ENCODE results near the gene PIM2.

The PIM2 gene

GRCh38 chrX:48918643-48919340 lies at the start of gene PIM2:
Gene PIM2 (minus strand): TSS chrX:48919024. CDS start chrX:48918834, 190 bp downstream.
- peak; percentile 95 for DNase-seq

- DNase-seq, result no peak
These were observed 49.6 kb upstream of the PIM2 start for GRCh38 chrX:48968377-48968776.

DNA sequence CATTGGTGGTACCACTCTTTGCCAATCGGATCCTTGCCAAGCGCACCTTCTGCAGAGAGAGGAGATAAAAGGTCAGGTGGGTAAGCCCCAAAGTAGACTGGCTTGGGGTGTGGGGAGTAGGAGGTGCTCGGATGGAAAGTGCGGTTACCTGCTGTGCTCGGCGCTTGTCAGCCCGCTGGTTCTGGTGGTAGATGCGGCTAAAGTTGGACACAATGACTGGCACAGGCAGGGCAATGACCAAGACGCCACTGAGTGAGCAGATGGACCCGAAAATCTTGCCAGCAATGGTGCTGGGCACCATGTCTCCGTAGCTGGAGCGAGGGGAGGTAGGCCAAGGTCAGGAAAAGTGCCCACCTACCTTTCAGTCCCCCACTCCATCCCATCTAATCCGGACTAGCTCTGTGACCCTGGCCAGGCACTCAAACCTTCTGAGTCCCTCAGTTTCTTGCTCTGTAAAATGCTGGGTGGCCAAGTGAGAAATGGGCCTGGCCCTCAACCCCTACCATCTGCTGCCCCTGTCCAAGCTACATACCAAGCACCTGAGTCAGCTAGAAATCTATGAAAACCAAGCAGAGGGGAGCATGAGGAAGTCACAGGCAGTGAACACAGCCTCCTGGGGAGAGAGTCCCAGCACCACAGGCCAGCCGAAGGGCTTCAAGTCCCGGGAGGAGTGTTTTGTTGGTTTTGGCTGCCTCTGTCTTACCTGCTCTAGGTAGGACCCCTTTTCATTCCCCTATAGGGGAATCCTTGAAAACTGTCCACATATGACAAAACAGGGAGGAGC lies 48.2 kb upstream of the PIM2 start:
- DNase-seq, result no peak

DNA sequence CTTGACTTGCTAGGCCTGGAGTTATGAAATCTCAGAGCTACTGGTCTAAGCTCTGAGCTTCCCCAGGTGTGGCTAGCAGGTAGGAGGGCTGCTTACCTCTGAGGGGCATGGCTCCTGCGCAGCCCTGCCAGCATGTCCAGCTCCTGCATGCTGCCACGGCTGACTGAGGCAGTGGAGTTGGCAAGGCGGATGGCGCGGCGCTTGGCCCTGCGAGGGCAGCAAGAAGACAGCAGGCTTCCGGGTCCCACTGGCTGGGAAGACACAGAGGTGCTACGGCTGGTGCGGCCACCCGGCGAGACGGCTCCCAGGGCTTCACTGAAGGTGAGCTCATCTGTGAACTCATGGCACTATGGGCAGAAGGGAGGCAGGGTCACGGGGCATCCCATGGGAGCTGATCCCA lies 47.1 kb upstream of the PIM2 start:
- DNase-seq, result no peak

DNA sequence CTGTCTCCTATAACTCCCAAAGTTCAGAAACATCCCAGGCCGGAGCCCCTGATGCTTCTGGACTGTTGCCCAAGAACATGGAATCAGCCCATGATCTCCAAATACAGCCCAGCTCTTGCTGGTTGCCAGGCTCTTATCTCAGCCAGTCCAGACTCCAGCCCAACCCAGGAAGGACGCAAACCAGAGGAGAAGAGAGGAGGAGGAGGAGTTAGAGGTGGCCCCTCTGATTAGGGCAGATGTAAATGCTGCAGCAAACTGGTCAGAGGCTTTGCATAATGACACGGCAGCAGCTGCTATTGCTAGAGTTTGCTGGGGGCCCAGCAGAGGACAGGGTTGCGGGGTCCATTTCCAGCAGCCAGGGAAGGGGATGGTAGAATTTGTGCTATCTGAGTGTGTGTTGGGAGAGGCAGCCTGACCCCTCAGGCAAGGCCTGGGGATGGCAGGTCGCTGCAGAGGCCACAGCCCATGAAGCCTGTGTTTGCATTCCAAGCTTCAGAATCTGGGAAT lies 42.8 kb upstream of the PIM2 start:
- no peak for DNase-seq

- DNase-seq, result no peak
These were observed 41.5 kb upstream of the PIM2 start for GRCh38 chrX:48960291-48960690.

DNA sequence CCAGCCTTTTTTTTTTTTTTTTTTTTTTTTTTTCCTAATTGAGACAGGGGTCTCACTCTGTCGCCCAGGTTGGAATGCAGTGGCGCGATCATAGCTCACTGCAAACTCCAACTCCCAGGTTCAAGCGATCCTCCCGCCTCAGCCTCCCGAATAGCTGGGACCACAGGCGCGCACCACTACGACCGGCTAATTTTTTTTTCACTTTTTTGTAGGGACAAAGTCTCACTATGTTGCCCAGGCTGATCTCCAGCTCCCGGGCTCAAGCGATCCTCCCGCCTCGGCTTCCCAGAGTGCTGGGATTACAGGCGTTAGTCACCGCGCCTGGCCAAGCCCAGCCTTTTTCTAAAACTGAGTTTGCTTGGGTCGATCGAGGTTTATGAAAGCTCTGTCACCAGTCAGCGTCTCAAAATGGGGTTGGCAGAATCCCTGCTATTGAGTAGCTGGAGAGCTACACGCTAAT lies 39.8 kb upstream of the PIM2 start:
- DNase-seq, result no peak

- DNase-seq, result peak; percentile 94
These were observed 39.2 kb upstream of the PIM2 start for GRCh38 chrX:48957827-48958634.

GRCh38 chrX:48957477-48957826 lies 38.6 kb upstream of the PIM2 start, which contains the start of gene OTUD5:
Gene OTUD5 (minus strand): TSS chrX:48957607. CDS start chrX:48957570, 37 bp downstream.
- DNase-seq, result peak; percentile 59

DNA sequence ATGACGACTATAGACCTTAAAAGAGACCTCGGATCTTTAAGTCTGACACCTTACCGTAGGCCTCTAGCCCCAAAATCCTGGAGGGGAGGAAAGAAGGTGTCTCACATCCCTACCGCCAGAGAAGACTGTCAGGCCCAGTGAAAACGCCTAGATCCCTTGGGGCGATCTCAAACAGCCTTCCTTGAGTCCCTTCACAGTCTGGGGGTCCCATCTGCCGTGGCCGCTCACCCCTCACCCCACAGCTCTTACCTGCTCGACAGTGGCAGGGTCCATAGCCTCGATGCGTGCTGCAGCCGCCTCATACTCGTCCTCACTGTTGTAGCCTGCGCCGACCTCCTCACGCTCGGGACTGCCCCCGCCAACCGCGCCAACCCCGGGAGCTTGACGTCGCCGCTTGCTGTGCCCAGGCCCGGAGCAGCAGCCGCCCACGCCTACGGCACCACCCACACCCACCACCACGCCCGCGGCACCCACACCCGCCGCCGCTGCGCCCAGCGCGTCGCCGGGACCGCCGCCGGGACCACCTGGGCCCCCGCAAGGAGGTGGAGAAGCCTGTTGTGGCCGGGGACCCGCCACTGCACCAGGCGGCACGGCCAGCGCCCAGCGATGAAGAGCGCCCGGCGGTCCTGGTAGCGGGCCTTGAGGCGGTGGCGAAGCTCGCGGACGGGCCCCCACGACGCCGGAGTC lies 38.0 kb upstream of the PIM2 start:
- DNase-seq, result no peak

- DNase-seq, result no peak
These were observed 29.8 kb upstream of the PIM2 start for GRCh38 chrX:48948589-48948988.

- DNase-seq, result no peak
These were observed 26.9 kb upstream of the PIM2 start for GRCh38 chrX:48945517-48946348.

DNA sequence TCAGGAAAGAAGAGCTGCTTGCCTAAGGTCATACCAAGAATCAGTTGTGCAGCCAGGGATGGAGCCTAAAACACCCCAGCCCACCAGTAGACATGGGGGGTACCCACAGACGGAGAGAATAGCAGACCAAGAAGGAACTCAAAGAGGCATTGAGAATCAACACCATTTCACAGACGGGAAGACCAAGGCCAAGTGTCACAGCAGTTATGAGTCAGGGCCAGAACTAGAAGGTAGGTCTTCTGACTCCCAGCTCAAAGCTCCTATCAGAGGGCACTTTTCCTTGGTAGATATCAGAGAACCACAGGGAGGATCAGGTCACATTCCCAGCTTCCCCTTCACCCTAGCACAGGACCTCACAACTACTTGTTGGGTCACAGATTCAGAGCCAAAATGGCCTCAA lies 24.1 kb upstream of the PIM2 start:
- no peak for DNase-seq

GRCh38 chrX:48940404-48940955 lies 21.7 kb upstream of the PIM2 start:
- no peak for DNase-seq

DNA sequence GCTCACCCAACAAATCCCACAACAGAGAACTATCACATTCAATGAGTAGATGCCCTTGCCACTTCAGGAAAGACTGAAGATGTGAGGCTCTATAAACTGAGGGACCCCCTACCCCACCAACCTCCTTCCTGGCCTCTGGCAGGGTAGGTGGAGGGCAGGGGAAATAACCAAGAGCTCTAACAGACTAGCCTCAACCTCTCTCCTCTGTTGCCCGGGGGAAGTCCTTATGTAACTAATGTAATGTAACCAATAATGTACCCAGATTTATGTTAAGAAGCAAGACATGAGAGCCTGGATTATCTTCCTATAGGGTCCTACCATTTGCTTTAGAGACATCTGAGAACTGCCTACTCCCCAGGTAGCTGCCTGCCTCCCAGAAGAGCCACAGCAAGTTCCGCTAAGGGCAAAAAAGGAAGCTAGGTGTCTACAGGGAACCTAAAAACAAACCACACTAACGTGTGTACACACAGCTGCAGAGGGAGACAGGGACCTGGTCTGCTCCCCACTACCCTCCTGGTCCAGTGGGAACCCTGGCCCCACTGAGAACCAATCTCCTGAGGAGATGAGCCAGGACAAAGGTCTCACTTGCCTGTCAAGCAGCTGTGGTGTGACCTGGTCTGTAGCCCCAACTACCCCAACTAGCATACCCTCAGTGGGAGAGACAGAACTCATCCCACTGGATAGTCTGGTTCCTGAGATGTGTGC lies 20.9 kb upstream of the PIM2 start:
- no peak for DNase-seq

DNA sequence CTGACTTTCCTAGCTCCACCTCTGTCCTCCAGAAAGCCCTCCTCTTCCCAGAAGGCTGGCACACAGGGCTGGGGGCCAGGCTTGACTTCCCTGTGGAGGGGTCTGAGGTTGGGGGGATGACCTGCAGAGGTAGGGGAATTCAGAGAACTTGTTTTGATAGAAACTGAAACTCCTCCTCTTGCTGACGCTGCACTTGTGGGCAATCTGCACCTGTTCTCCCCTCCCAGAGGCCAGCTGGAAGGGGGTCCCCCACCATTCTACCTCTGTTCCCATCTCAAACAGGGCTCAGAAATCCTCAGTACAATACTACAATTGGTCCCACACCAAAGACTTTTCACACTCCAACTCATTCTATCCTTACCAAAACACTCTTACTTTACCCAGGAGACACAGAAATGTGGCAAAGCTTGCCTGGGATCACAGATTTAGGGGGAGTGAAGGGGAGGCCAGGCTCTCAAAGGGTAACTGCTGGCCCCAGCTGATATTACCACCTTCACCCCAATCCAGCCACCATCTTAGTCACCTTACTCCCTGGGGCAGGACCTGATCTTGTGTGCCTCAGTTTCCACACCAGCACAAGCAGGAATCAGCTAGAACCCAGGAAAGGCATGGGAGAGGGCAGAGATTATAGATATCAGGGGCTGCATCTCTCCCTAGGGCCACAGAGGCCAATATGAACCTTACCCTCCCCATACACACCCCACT lies 20.0 kb upstream of the PIM2 start:
- no peak for DNase-seq

- DNase-seq, result no peak
These were observed 18.5 kb upstream of the PIM2 start for GRCh38 chrX:48937054-48937907.

DNA sequence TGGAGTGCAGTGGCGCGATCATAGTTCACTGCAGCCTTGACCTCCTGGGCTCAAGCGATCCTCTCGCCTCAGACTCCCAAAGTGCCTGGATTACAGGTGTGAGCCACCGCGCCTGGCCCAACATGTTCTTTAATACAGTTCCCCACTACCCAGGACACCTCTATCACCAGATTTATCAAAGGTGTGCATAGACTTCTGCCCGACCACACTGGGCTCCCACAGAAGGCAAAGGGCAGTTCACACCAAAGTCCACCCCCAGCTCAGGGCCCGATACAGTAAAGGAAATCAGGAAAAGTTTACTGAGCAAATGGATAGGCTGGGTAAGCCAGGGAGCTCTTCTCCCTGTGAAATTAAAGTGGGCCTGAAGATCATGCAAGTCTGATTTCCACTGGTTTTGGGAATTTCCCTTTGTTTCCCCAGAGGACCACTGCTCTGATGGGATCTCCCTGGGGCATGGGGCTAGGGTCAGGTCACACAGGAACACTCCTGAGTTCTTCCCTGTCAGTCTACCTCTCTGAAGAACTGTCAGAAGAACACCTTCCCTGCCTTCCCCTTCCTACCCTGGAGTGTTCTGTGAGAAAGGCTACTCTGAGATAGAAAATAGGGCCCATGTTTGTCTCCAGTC lies 17.7 kb upstream of the PIM2 start:
- no peak for DNase-seq

DNA sequence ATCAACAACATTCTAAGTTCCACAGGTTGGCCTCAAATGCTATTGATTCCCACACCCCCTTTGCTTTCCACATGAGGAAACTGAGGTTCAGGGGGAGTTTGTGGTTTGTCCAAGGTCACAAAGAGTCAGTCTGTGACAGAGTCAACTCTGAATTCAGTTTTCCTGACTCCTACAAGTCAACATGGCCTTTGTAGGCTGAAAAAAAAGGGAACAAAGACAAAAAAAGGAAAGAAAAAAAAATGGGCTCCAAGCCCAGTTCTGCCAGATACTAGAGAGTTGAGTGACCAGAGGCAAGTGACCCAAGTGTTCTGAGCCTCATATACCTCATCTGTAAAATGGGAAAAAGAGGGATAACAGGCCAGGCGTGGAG lies 16.5 kb upstream of the PIM2 start:
- DNase-seq, result no peak
